NCI-H2171 (cell line): ENCODE measurements around the gene HCRT.
"Not testable (repeated sequence)": the region's sequence is repeated elsewhere in the genome, so short reads cannot be mapped to it uniquely, and the experiment has no call there.

Experiments
- DNase-seq: peaks from one replicate; lab custom pipeline; 2025; lab: John Stamatoyannopoulos, UW

Gene HCRT

DNA sequence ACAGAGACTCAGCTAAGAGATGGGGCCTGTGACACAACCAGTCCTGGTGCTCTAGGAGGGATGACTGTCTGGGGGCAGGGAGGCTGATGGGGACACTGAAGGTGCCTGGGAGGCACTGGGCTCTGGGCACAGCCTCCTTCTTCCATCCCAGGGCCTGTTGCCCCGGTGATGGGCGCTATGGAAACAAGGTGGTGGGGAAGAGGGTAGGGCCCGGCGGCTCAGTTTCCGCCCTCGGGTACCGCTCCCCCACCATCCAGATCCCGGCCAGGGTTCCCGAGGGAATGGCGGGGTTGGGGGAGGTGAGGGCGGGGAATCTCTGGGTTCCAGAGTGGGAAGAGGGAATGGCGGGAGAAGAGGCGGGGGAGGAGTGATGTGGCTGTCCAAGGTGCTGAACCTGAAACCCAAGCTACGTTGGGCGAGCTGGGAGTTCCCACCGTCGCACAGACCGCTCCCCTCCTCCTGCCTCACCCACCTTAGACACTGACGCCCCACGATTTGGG lies 5.3 kb downstream of the HCRT start:
- peak; percentile 25 for DNase-seq

DNA sequence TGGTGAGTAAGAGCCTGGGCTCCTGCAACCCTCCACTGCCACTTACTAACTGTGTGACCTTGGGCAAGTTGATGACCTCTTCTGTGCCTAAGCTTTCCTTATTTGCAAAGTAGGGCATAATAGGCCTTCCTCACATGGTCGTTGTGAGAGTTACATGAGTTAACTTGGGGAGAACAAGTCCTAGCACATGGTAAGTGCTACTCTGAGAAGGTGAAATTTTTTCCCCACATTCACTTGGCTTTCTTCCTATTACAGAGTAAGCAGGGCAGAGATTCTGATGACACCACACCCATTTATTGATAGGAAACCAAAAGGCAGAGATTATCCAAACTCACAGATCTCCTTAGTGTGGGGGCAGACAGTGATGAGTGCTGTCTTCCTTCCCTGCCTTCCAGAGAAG lies 5.9 kb downstream of the HCRT start:
- no peak for DNase-seq

DNA sequence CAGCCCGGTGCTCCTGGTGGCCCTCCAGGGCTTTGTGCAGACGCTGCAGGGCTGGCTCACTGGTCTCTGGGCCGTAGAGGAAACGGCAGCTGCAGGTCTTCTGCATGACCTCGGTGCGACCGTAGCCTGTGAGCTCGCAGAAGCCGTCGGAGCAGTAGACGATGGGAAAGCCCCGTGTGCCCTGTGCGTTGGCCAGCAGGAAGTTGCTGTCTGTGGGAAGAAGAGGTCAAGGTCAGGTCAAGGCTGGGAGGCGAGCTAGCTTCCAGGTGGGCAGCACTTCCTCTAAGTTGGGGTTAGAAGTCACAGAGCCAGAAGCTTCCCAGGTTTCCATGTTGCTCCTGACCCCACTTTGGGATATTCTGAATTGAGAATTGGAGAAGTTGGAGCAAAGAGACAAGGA lies 6.4 kb downstream of the HCRT start:
- no peak for DNase-seq

DNA sequence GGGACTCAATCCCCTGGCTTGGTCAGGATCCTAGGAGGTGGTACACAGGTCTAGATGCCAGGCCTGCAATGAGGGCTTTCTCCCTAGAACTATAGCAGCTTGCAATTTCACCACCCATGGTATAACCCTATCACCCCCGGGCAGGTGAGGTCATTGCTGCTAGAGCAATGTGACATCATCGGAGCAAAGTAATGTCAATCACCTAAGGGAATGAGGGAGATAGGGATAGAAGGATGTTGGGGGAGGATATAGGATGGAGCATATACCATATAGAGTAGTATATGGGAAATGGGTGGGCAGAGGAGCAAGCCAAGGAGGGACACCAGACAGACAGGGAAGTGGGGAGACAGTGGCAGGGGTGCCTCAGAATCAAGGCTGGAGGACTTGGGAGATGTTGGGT lies 7.6 kb downstream of the HCRT start:
- DNase-seq, result no peak

DNA sequence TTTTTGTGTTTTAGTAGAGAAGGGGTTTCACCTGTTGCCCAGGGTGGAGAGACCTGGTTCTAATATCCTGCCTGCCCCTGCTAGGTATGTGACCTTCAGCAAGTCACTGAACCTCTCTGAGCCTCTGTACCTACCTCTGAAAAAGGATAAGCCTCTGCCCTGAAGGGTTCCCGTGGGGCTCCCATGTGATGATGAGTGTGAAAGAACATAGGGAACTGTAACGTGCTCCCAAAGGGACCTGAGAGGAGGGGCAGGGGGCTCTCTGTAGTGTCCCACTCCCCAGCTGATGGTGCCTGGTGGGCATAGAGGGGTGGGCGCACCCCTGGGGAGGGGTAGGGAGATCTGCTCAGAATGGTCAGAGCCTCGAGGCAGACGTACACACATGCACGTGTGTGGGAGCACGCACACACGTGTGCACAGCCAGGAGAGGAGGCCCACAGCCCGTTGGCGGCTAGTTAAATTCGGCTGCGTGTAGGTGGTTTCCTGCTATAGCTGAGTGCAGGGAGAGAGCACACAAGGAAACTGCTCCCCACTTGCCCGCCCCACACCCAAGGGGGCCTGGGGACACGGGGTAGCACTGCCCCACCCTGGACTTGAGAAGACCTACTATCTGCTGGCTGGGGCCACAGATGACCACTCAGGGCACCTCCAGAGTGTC lies 11.0 kb downstream of the HCRT start:
- DNase-seq, result no peak

DNA sequence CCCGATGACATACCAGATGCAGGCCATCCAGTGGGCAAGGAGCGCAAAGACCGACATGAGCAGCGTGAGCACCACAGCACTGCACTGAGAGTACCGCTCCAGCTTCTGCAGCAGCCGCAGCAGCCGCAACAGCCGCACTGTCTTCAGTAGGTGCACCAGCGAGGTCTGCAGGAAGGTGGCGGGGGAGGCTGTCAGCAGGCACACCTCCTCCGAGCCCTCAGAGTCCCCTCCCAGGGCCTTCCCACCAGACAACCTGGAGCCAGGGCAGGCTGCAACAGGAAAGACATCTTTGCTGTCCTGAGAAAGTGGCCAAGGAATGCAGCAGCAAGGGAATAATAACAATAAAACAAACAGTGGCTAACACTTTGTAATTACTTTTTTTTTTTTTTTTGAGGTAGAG lies 13.4 kb downstream of the HCRT start:
- no peak for DNase-seq

DNA sequence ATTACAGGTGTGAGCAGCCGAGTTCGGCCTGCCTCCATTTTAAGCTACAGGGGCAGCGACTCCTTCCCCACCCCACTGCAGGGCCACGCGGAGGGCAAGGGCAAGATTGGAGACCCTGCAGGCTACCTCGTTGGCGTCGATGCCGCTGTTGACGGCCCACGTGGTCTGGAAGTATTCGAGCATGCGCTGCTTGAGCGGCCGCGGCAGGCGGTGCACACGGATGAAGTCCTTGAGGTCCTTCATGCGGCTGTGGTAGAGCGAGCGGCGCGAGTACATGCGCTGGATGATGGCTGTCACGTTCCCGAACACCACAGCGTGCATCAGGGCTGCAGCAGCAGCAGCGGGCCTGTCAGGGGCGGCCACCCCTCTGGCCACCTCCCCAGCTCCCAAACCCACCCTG lies 15.9 kb downstream of the HCRT start:
- DNase-seq, result no peak

DNA sequence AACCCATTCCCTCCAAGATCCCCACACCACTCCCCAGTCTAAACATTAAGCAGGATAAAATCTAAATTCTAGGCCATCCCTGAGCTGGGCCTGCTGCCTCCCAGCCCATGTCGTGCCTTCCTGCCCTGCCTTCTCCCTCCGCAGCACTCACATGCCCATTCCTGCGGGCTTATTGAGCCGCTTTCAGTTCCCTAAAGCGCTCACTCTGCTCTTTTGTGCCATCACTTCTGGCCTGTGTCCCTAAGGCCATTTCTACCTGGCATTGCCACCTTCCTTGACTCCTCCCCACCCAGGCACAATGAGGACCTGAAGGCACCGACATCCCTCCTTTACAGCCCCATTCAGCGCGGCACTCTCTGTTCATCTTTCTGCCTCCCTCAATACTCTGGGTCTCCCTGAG lies 17.4 kb downstream of the HCRT start:
- no peak for DNase-seq

DNA sequence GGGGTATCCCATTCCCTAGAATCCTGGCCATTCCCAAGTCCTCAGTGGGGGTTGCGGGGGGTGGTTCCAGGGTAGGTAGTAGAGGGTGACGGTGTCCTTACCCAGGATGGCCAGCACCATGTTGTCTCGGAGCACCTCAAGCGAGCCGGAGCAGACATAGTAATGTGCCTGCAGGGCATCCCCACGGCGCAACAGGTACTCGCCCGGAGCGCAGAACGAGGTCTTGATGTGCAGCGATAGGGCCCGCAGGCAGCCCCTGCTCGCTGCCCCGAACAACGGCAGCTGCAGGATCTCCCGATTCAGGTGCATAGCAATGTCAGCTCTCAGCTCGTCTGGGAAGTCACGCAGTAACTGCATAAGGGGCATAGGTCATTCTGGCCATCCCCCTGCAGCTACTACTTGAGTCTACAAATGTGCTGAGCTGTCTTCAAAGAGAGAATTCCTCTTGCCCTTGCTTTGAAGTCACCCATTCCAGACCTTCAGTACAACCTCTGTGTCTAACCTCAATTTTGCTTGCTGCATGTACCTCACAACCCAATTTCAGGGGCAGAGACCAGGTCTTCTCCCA lies 19.0 kb downstream of the HCRT start:
- no peak for DNase-seq

DNA sequence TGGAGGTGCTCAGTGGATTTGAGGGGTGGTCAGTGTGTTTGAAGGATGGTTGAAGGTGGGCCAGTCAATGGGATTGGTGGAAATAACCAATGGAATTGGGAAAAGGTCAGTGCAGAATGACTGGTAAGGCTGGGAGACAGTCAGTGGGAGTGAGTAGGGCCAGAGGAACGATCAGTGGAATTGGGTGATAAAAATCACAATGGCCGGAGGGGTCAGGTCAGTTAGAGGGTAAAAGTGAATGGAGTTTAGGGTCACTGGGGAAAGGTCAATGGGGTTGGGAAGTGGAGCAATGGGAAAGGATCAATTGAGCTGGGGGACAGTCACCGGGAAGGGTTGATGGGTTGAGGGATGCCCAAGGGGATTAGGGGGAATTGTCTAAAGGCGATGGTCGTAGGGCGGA lies 19.5 kb downstream of the HCRT start:
- no peak for DNase-seq

DNA sequence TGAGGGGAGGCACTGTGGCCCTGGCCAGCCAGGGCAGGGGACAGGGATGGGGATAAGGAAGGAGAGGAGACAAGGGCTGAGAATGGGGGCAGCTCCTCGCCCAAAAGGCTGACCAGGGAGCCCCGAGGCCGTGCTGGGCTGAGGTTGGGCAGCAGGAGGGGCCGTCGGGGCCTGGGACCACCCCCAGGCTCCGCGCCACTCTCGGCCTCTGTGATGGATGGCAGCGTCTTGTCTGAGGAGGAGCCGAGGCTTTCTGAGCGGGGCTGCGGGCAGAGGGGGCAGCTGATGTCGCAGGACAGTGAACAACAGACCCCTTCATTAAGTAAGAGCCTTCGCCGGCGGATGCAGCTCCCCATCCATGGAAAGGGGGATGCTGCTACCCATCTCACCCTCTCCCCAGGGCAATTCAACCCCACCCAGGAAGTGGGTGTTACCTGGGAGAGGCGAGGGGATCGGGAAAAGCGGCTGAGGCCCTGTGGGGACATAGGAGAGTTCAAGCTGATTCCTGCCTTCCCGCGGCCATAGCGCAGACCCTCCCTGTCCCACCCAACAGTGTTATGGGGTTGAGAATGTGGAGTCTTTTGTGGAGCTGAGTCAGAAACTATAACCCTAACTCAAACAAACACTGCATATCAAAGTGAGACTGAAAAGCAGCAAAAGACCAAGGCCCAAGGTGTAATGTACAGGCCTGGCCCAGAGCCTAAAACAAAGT lies 21.4 kb downstream of the HCRT start:
- DNase-seq, result no peak

DNA sequence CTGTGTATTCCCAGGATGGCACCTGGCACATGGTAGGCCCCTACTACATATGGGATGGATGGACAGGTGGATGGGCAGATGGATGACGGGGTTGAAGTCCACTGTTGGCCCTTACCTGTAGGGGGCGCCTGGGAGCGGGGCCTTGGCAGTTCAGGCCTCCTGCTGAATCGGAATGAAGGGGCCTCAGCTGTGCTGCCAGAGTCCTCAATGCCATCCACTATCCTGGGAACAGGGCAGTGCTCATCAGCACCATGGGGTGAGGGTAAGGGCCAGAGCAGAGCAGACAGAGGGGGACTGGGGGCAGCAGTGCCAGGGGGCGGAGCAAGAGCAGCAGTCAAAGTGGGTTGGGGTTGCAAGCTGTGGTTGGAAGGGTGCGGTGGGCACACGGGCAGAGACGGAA lies 22.1 kb downstream of the HCRT start:
- DNase-seq, result no peak

DNA sequence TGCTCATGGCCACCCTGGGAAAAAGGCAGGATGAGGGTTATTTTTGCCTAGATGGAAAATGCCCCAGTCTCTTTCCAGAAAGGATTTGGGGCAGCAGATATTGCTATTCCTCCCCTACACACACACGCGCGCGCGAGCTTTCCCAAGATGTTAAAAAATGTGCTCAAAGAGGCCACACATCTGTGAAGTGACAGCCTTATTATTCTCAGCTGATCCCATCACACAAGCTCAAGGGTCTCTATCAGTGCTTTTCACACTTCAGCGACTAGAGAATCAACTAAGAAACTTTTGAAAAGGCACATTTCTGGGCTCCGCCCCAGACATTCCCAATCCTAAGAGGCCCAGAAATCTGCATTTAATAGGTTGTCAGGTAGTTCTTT lies 24.7 kb downstream of the HCRT start:
- no peak for DNase-seq

DNA sequence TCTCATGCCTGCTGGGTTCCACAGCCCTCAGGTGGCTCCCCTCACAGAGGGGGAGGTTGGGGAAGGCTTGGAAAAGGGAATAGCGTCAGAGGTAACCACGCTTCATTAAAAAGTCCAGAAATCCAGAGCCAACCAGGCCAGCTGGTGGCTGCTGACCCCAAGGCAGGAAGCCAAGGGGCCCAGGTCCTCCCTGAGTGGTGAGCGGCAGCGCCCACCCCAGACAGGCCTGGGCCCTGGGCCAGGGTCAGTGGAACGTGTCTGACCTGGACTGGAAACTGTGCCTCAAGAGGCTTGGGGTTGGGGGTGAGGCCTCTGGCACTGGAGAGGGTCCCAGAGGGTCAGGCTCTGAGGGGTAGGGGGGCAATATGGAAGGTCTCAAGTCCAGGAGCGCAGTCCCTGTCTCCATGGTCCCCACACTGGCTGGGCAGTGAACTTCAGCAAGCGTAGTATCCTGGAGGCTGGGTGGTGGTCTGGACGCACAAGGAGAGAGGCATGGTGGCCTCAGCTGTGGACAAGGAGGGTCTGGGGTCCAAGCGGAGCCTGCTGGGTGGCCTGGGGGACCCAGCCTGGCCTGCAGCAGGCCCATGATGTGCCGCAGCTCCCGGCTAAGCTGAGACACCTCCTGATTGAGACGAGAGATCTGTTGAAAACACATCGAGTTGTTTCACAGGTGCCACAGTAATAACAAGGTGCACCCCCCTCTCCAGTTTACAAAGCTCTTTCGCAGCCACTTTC lies 25.3 kb downstream of the HCRT start:
- DNase-seq, result no peak

DNA sequence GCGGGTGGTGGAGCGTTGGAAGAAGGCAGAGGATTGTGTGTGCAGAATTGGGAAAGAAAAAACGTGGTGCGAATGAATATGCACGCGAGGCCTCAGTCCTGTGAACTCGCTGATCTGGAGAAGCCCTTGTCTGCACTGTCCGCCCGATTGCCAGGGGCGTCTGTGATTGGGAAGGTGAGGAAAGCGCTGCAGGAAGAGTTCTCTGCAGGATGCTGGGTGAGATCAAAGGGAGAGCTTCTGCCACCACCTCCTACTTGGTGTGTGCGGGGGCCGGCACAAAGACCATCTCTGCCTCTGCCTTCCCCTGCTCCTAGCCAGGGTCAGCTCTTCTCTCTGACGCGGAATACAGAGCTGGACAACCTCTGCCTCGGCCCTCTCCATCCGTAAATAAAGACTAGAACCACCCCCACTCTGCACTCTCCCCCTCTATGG lies 29.6 kb downstream of the HCRT start:
- DNase-seq, result no peak

DNA sequence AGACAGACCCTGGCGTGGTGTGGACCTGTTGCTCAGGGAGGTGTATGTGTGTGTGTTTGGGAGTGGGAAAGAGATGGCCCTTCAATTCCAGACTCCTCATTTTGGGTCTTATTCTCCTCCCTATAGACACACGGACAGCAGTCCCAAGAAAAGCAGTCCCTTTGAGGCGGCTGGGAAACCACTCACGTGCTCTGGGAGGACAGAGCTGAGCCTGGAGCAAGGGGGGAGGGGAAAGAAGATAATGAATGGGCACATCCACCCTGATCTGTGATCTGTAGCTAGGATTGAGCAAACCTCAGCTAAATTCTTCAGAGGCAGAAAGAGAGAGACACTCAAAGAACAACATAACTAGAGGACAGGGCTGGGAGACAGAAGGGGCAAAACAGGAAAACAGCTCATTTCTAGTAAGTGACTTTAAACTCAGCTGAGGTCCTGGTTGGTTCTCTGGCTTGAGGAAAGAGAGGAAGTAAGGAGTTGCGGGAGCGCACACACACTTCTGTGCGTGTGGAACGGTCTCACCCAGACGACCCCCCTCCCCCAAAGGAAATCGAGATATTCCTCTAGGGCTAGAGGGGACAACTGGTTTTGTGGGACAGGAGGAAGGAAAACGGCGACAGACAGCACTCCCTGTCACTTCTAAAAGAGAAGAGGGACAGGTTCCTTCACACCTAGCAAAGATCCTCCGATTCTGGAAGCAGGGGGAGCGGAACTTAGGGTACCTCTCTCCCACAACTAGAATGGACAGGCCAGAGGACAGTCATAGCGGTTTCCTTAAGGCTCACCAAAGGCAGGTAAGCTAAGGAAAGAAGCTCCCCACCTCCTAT lies 31.1 kb downstream of the HCRT start:
- DNase-seq, result no peak

DNA sequence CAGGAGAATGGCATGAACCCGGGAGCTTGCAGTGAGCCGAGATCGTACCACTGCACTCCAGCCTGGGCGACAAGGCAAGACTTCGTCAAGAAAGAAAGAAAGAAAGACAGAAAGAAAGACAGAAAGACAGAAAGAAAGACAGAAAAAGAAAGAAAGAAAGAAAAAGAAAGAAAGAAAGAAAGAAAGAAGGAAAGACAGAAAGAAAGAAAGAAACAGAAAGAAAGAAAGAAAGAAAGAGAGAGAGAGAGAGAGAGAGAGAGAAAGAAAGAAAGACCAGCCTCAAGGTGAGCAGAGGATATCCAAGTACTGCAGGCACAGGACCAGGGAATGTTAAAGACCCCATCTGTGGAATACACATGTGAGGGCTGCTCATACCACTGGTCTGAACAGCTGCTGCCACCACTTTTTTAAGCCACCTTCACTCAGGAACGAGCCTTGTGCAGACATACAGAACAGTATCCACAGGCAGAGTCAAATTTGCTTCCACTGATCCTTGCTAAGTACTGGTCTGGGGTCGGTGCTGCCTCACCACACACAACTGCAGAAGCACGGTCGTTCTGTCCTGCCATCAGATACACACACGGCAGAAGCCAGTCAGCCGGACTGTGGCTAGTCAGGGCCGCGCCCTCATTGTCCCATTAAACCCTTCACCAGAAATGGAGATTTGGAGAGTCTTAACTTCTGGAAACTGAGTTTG lies 38.2 kb downstream of the HCRT start:
- DNase-seq, result no peak

DNA sequence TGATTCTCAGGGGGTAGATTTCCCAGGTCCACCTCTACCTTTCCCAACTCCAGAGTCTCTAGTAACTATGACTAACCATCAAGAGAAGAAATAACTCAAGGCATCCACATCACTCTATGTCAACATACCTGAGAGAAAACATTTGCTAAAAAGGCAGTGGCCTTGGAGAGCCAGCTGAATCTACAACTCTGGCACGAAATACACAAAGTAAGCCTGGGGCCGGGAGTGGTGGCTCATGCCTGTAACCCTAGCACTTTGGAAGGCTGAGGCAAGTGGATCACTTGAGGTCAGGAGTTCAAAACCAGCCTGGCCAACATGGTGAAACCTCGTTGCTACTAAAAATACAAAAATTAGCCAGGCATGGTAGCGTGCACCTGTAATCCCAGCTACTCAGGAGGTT lies 42.1 kb downstream of the HCRT start:
- not testable (repeated sequence) for DNase-seq

DNA sequence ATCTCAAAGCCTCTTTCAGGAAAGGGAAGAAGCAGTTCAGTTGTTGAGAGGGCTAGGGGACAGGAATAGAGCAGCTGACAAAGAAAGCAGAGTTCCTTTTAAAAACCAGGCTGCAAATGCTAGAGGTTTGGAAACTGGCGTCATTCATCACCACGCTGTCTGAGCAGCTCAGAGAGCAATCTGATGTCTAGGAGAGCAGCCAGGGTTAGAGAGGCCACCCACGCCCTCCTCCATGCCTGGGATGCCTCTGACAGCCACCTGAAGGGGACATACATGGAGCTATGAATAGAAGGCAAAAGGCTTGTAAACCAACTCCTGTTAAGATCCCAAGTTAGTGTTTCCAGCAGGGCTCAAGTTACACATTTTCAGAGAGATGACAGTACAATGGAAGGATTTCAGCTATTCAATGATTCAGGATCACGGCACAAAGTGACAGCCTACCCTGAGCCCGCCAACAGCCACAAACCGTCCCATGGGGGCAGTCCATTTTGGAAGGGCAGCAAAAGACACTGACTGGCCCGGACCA lies 42.8 kb downstream of the HCRT start:
- no peak for DNase-seq

DNA sequence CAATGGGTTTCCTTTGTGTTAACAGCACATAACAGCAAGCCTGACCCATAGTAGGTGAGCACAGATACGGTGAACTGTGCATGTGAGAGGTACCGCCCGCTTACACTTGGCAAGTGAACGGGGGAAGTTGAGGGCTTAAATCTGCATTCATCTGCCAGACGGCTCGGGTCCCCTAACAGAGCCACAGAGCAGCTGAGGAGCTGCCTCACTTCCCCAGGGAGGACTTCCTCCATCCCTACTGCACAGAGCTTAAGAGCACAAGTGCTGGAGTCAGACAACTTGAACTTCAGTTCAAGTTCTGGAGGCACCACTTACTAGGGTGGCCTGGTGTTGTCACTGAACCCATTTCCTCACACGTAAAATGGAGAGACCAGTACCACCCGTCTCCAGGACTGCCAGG lies 43.9 kb downstream of the HCRT start:
- DNase-seq, result no peak

DNA sequence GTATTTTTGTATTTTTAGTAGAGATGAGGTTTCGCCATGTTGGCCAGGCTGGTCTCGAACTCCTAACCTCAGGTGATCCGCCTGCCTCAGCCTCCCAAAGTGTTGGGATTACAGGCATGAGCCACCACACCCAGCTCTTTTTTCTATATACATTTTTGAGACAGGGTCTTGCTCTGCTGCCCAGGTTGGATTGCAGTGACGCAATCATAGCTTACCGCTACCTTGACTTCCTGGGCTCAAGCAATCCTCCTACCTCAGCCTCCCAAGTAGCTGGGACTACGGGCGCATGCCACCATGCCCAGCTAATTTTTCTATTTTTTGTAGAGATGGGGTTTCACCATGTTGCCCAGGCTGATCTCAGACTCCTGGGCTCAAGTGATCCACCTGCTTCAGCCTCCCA lies 44.6 kb downstream of the HCRT start:
- DNase-seq, result not testable (repeated sequence)
